Nephron progenitor cell (in vitro differentiated cells): ENCODE measurements around the gene CTXND2.
"Not testable (repeated sequence)": the region's sequence is repeated elsewhere in the genome, so short reads cannot be mapped to it uniquely, and the experiment has no call there.

Experiments
- DNase-seq: peaks from one replicate; pipeline ENCODE4 v3.0.0; 2021
- H3K27ac Mint-ChIP-seq: 2 replicates; pipeline ENCODE4 v1.8.0; 2021; ENCODE audit warnings: mild to moderate bottlenecking, moderate library complexity, mixed read lengths
- H3K27me3 Mint-ChIP-seq: 2 replicates; pipeline ENCODE4 v1.8.0; 2021; ENCODE audit warnings: mild to moderate bottlenecking, low read depth, mixed read lengths; ENCODE audit not compliant: poor library complexity
- H3K36me3 Mint-ChIP-seq: 2 replicates; pipeline ENCODE4 v1.8.0; 2021; ENCODE audit warnings: low read depth, mixed read lengths
- H3K4me1 Mint-ChIP-seq: 2 replicates; pipeline ENCODE4 v1.8.0; 2021; ENCODE audit warnings: mixed read lengths
- H3K4me3 Mint-ChIP-seq: 2 replicates; pipeline ENCODE4 v1.8.0; 2021; ENCODE audit warnings: mild to moderate bottlenecking, moderate library complexity, mixed read lengths
- H3K9me3 Mint-ChIP-seq: 2 replicates; pipeline ENCODE4 v1.8.0; 2021; ENCODE audit warnings: mild to moderate bottlenecking, moderate library complexity, mixed read lengths
- CTCF ChIP-seq: fragments of 200-600 bp; sonication (generic); IDR thresholded peaks from 2 replicates; pipeline ENCODE4 v1.5.0; 2021; ENCODE audit warnings: antibody characterized with exemption

Gene CTXND2

GRCh38 chr1:150873521-150873920, 13.4 kb upstream of the CTXND2 start:
- H3K4me1 Mint-ChIP-seq, result peaks cover 25% of the 10 kb centered on the region
- H3K27ac Mint-ChIP-seq, result no peak overlapping the region
- no peaks in the 10 kb centered on the region for H3K9me3 Mint-ChIP-seq
- H3K36me3 Mint-ChIP-seq, result peaks cover 42% of the 10 kb centered on the region
- H3K4me3 Mint-ChIP-seq, result peak overlapping the region; percentile 13
- DNase-seq, result no peak
- no peaks in the 10 kb centered on the region for H3K27me3 Mint-ChIP-seq
- TF ChIP-seq CTCF, result no peak

GRCh38 chr1:150874455-150875196, 12.3 kb upstream of the CTXND2 start:
- no peak for DNase-seq
- no peaks in the 10 kb centered on the region for H3K9me3 Mint-ChIP-seq
- H3K4me3 Mint-ChIP-seq, result peak overlapping the region; percentile 97
- no peaks in the 10 kb centered on the region for H3K27me3 Mint-ChIP-seq
- peaks cover 25% of the 10 kb centered on the region for H3K4me1 Mint-ChIP-seq
- TF ChIP-seq CTCF, result no peak
- peak overlapping the region; percentile 94 for H3K27ac Mint-ChIP-seq
- peaks cover 36% of the 10 kb centered on the region for H3K36me3 Mint-ChIP-seq

GRCh38 chr1:150875197-150876118, 11.5 kb upstream of the CTXND2 start:
- Mint-ChIP-seq H3K4me1 (peaks cover 25% of the 10 kb centered on the region), H3K4me3 (peak overlapping the region; percentile 97), H3K36me3 (peaks cover 31% of the 10 kb centered on the region), H3K9me3 (no peaks in the 10 kb centered on the region), H3K27ac (peak overlapping the region; percentile 96), H3K27me3 (no peaks in the 10 kb centered on the region)
- DNase-seq, result no peak
- TF ChIP-seq CTCF, result no peak

- Mint-ChIP-seq H3K27me3 (no peaks in the 10 kb centered on the region), H3K36me3 (peaks cover 24% of the 10 kb centered on the region), H3K4me1 (peaks cover 25% of the 10 kb centered on the region), H3K4me3 (peak overlapping the region; percentile 97), H3K27ac (peak overlapping the region; percentile 96), H3K9me3 (no peaks in the 10 kb centered on the region)
- no peak for TF ChIP-seq CTCF
- no peak for DNase-seq
These were observed 10.8 kb upstream of the CTXND2 start for GRCh38 chr1:150876119-150876454.

GRCh38 chr1:150878931-150879330, 8.0 kb upstream of the CTXND2 start:
- not testable (repeated sequence) for H3K9me3 Mint-ChIP-seq, H3K36me3 Mint-ChIP-seq, H3K27ac Mint-ChIP-seq, H3K27me3 Mint-ChIP-seq, H3K4me3 Mint-ChIP-seq, DNase-seq
- peaks cover 24% of the 10 kb centered on the region for H3K4me1 Mint-ChIP-seq

- Mint-ChIP-seq H3K4me3 (no peak overlapping the region), H3K9me3 (no peaks in the 10 kb centered on the region), H3K4me1 (peaks cover 5% of the 10 kb centered on the region), H3K36me3 (no peaks in the 10 kb centered on the region), H3K27me3 (peaks cover 4% of the 10 kb centered on the region), H3K27ac (no peak overlapping the region)
- no peak for TF ChIP-seq CTCF
- DNase-seq, result no peak
These were observed 5.4 kb upstream of the CTXND2 start for GRCh38 chr1:150881331-150882070.

- H3K27me3 Mint-ChIP-seq, H3K27ac Mint-ChIP-seq, H3K36me3 Mint-ChIP-seq, H3K4me3 Mint-ChIP-seq, H3K4me1 Mint-ChIP-seq, H3K9me3 Mint-ChIP-seq, DNase-seq: not testable (repeated sequence)
These were observed 3.8 kb upstream of the CTXND2 start for GRCh38 chr1:150883121-150883520.
